Vagina (tissue), 2 donors: ENCODE measurements around the gene BCOR. TPM values are rescaled to one million over a fixed set of nuclear protein-coding genes. Genes with fewer than 3 reads are reported as not detected.

ENCODE experiments used
- DNase-seq, 2 donors: peaks; one replicate each; pipeline ENCODE4 v3.0.0-alpha.2; 2017; ENCODE audit errors: extremely low spot score in 2 of 2
- H3K27ac ChIP-seq: fragments of 200-600 bp; sonication (generic); one replicate; pipeline ENCODE4 v1.5.1; 2019
- H3K27me3 ChIP-seq: fragments of 200-600 bp; sonication (generic); one replicate; pipeline ENCODE4 v1.5.1; 2019
- H3K36me3 ChIP-seq, 2 donors: fragments of 200-600 bp; sonication (generic); one replicate each; pipeline ENCODE4 v1.5.1; 2017 to 2019
- H3K4me1 ChIP-seq: fragments of 200-600 bp; sonication (generic); one replicate; pipeline ENCODE4 v1.5.1; 2019
- H3K4me3 ChIP-seq, 2 donors: fragments of 200-600 bp; sonication (generic); 1 replicate in 1 of 2; 2 replicates in 1 of 2; pipeline ENCODE4 v1.5.1; 2016 to 2019
- H3K9me3 ChIP-seq: fragments of 200-600 bp; sonication (generic); one replicate; pipeline ENCODE4 v1.5.1; 2019
- CTCF ChIP-seq, 3 experiments: fragments of 450-650 bp in 2 of 3; fragments of 200-600 bp in 1 of 3; sonication (generic) in 1 of 3; IDR thresholded peaks; one replicate each; pipeline ENCODE4 v1.5.1; 2017 to 2019; ENCODE audit warnings: antibody characterized with exemption in 3 of 3, mild to moderate bottlenecking in 2 of 3, moderate library complexity in 2 of 3
- POLR2A ChIP-seq, 2 donors: fragments of 450-650 bp; IDR thresholded peaks; one replicate each; pipeline ENCODE4 v1.6.1; 2017; ENCODE audit warnings: antibody characterized with exemption in 2 of 2, mild to moderate bottlenecking in 2 of 2, moderate library complexity in 2 of 2
- POLR2AphosphoS5 ChIP-seq, 2 donors: sonication (generic); formaldehyde crosslinking; IDR thresholded peaks; one replicate each; pipeline ENCODE4 v1.9.0; 2017; ENCODE audit warnings: antibody characterized with exemption in 2 of 2, mild to moderate bottlenecking in 2 of 2, low read depth in 1 of 2; ENCODE audit not compliant: insufficient read depth in 1 of 2
- intact Hi-C: fragments of 100-400 bp; cut with DNase I; formaldehyde crosslinking; loops from one replicate; pipeline ENCODE4 v1.15.1; 2023
- total RNA-seq: library from RNA; depleted of rRNA; stranded (reverse); fragments of >200 nt; gene quantifications from one replicate; pipeline ENCODE4 v1.2.3, GENCODE V29; 2016

Gene BCOR
- total RNA-seq, 1 donor from 2014 or later, result 19.9 TPM

- TF ChIP-seq POLR2A (IDR thresholded peaks at IDR 0.05) (no peak), POLR2AphosphoS5 (IDR thresholded peaks at IDR 0.05; ENCODE audit: insufficient read depth in 1 of 2, low read depth in 1 of 2) (no peak), CTCF (IDR thresholded peaks at IDR 0.05) (no peak)
- Histone ChIP-seq H3K4me3 (no peak overlapping the region), H3K27me3 (no peaks in the 10 kb centered on the region), H3K9me3 (no peaks in the 10 kb centered on the region), H3K27ac (no peak overlapping the region), H3K36me3 (no peaks in the 10 kb centered on the region), H3K4me1 (peaks cover 10% of the 10 kb centered on the region)
- intact Hi-C loops, result no loop called here
- DNase-seq, result no peak
These were observed 94.1 kb downstream of the BCOR start for GRCh38 chrX:40003428-40004245.

GRCh38 chrX:40003071-40003427, 94.7 kb downstream of the BCOR start:
- H3K4me3 ChIP-seq, result no peak overlapping the region
- H3K4me1 ChIP-seq, result peaks cover 10% of the 10 kb centered on the region
- H3K27ac ChIP-seq, result no peak overlapping the region
- no peaks in the 10 kb centered on the region for H3K36me3 ChIP-seq
- intact Hi-C loops, result no loop called here
- TF ChIP-seq POLR2AphosphoS5 (IDR thresholded peaks at IDR 0.05; ENCODE audit: insufficient read depth in 1 of 2, low read depth in 1 of 2) (no peak), CTCF (IDR thresholded peaks at IDR 0.05) (no peak), POLR2A (IDR thresholded peaks at IDR 0.05) (no peak)
- no peak for DNase-seq
- H3K27me3 ChIP-seq, result no peaks in the 10 kb centered on the region
- no peaks in the 10 kb centered on the region for H3K9me3 ChIP-seq
